HepG2 (cell line): ENCODE data around the gene DLL4. TPM values are rescaled to one million over a fixed set of nuclear protein-coding genes. Genes with fewer than 3 reads are reported as not detected.

ENCODE experiments used
- HMG20A ChIP-seq: IDR thresholded peaks from 2 replicates; pipeline ENCODE4 v1.6.1; 2016; ENCODE audit warnings: borderline replicate concordance
- NR2F6 ChIP-seq, 2 experiments: IDR thresholded peaks; 2 replicates each; pipeline ENCODE4 v1.6.1; 2016; ENCODE audit warnings: antibody characterized with exemption in 1 of 2, mild to moderate bottlenecking in 1 of 2
- PCBP2 ChIP-seq: fragments of 200-400 bp; formaldehyde crosslinking; optimal IDR thresholded peaks from 2 replicates; pipeline ENCODE3; 2018; ENCODE audit warnings: low read length, low read depth; ENCODE audit not compliant: poor library complexity, severe bottlenecking
- TBX2 ChIP-seq: sonication (generic); formaldehyde crosslinking; IDR thresholded peaks from 2 replicates; pipeline ENCODE4 v1.5.0; 2020; ENCODE audit warnings: missing genetic modification reagents, mild to moderate bottlenecking, borderline replicate concordance
- TCF12 ChIP-seq, 2 experiments: fragments of 450-650 bp in 1 of 2; sonication (generic) in 1 of 2; formaldehyde crosslinking in 1 of 2; IDR thresholded peaks; 2 replicates each; pipeline versions ENCODE4 v1.6.1 to v1.8.0; 2017 to 2022; ENCODE audit warnings: antibody characterized with exemption in 1 of 2, mild to moderate bottlenecking in 1 of 2, missing genetic modification reagents in 1 of 2, moderate library complexity in 1 of 2
- TMF1 ChIP-seq: sonication (generic); formaldehyde crosslinking; IDR thresholded peaks from 2 replicates; pipeline ENCODE4 v1.8.1; 2022; ENCODE audit warnings: low read depth, missing genetic modification reagents
- ZBTB20 ChIP-seq: sonication (generic); formaldehyde crosslinking; IDR thresholded peaks from 2 replicates; pipeline ENCODE4 v1.8.1; 2023; ENCODE audit warnings: missing genetic modification reagents, low read depth, mild to moderate bottlenecking, borderline replicate concordance
- ZIK1 ChIP-seq: sonication (generic); formaldehyde crosslinking; IDR thresholded peaks from 2 replicates; pipeline ENCODE4 v1.5.0; 2020; ENCODE audit warnings: mild to moderate bottlenecking, low read depth, missing genetic modification reagents, borderline replicate concordance
- ZNF138 ChIP-seq: sonication (generic); formaldehyde crosslinking; IDR thresholded peaks from 2 replicates; pipeline ENCODE4 v1.5.0; 2020; ENCODE audit warnings: mild to moderate bottlenecking, low read depth, missing genetic modification reagents
- ZNF253 ChIP-seq: sonication (generic); formaldehyde crosslinking; IDR thresholded peaks from 2 replicates; pipeline ENCODE4 v1.8.0; 2022; ENCODE audit warnings: mild to moderate bottlenecking, missing genetic modification reagents, borderline replicate concordance
- ZNF484 ChIP-seq: sonication (generic); formaldehyde crosslinking; IDR thresholded peaks from 2 replicates; pipeline ENCODE4 v1.5.1; 2020; ENCODE audit warnings: mild to moderate bottlenecking, low read depth, missing genetic modification reagents, borderline replicate concordance
- ZNF720 ChIP-seq: sonication (generic); formaldehyde crosslinking; IDR thresholded peaks from 2 replicates; pipeline ENCODE4 v1.4.0; 2020; ENCODE audit warnings: missing genetic modification reagents
- ZNF776 ChIP-seq: sonication (generic); formaldehyde crosslinking; IDR thresholded peaks from 2 replicates; pipeline ENCODE4 v1.4.0; 2020; ENCODE audit warnings: mild to moderate bottlenecking, missing genetic modification reagents
- polyA plus RNA-seq, 8 experiments: library from polyadenylated mRNA; depleted of rRNA in 3 of 8; stranded (reverse) in 7 of 8; unstranded in 1 of 8; fragments of >200 nt; fragmentation: Illumina TruSeq in 4 of 8; extraction: Trizol in 4 of 8; gene quantifications; 2 replicates each; pipeline versions ENCODE4 v1.2.1 to v1.2.3, GENCODE V29; 2011 to 2016; ENCODE audit warnings: low read depth in 4 of 8, missing spikeins in 1 of 8, mixed read lengths in 1 of 8; ENCODE audit not compliant: insufficient read depth in 1 of 8
- total RNA-seq, 5 experiments: library from RNA; depleted of rRNA; stranded (reverse); fragments of >200 nt; fragmentation: Illumina TruSeq; extraction: Trizol; gene quantifications; 2 replicates each; pipeline ENCODE4 v1.2.3, GENCODE V29; 2016; ENCODE audit warnings: low read depth in 1 of 5
- TF ChIP-seq, protein P1 (sequence below): sonication (generic); formaldehyde crosslinking; IDR thresholded peaks from 2 replicates; pipeline ENCODE4 v1.4.0; 2020; ENCODE audit warnings: missing genetic modification reagents
- TF ChIP-seq, protein P2 (sequence below): sonication (generic); formaldehyde crosslinking; IDR thresholded peaks from 2 replicates; pipeline ENCODE4 v1.4.0; 2020; ENCODE audit warnings: mild to moderate bottlenecking, missing genetic modification reagents
- TF ChIP-seq, protein P3 (sequence below): sonication (generic); formaldehyde crosslinking; IDR thresholded peaks from 2 replicates; pipeline ENCODE4 v1.5.0; 2020; ENCODE audit warnings: missing genetic modification reagents
- TF ChIP-seq, protein P4 (sequence below): sonication (generic); formaldehyde crosslinking; IDR thresholded peaks from 2 replicates; pipeline ENCODE4 v1.4.0; 2020; ENCODE audit warnings: missing genetic modification reagents
- TF ChIP-seq, protein P5 (sequence below): sonication (generic); formaldehyde crosslinking; IDR thresholded peaks from 2 replicates; pipeline ENCODE4 v1.5.0; 2020; ENCODE audit warnings: mild to moderate bottlenecking, missing genetic modification reagents

Gene DLL4
- total and polyA plus RNA-seq, 2 of the 13 experiments (the other 11 are each of a cell fraction or from before 2014, with no cell fraction given), result 0.20 to 0.25 TPM

DNA sequence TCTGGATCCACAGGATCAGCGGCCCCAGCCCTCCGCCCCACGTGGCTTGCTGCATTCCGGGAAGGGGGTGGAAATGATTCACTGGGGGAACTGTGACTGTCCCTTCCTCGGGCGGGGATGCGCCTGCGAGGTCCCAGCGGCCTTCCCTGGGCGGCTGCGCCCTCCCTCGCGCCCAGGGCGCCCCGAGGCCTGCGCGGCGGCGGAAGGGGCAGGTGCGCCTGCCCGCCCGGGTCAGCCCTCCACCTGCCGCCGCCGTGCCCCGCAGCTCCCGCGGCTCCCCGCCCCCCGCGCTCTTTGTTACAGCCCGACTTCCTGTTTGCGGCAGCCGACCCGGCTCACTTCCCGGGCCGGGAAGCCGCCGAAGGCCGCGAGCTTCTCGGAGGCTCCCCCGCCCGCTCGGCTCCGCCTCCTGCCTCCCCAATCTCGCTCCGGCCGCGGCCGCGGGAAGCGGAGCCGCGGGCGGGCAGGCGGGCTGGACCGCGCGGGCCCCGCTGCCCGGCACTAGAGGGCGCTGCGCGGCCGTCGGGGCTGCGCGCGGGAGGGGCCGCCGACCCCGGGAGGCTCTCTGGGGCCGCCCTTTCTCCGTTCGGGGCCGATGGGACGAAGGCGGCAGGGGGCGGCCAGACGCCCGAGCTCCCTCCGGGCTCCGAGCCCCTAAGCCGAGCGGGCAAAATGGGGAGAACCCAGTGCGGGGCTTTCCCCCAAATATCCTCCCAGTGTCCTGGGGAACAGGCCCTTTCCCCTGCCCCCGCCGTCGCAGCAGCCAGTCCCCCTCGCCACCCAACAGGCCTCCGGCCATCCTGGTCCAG lies 12.6 kb downstream of the DLL4 start (continued):
- TF ChIP-seq, protein P1, sequence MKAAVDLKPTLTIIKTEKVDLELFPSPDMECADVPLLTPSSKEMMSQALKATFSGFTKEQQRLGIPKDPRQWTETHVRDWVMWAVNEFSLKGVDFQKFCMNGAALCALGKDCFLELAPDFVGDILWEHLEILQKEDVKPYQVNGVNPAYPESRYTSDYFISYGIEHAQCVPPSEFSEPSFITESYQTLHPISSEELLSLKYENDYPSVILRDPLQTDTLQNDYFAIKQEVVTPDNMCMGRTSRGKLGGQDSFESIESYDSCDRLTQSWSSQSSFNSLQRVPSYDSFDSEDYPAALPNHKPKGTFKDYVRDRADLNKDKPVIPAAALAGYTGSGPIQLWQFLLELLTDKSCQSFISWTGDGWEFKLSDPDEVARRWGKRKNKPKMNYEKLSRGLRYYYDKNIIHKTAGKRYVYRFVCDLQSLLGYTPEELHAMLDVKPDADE (CRISPR knock-in tag), result no peak
- TF ChIP-seq ZNF253 (no peak; the same call in 1 of the 2 replicates), ZNF776 (peak; percentile 67; the same call in 1 of the 2 replicates), PCBP2 (no peak), ZNF484 (CRISPR knock-in tag) (no peak), ZBTB20 (CRISPR knock-in tag) (no peak), TBX2 (CRISPR knock-in tag) (no peak), TCF12 (IDR thresholded peaks at IDR 0.05) (no peak), TCF12 (CRISPR knock-in tag; IDR thresholded peaks at IDR 0.05) (no peak), ZNF138 (CRISPR knock-in tag) (peak; percentile 74; the same call in 1 of the 2 replicates), ZIK1 (CRISPR knock-in tag) (peak; percentile 69; the same call in 1 of the 2 replicates), ZNF720 (CRISPR knock-in tag) (no peak), TMF1 (CRISPR knock-in tag) (peak; percentile 77; the same call in 1 of the 2 replicates), HMG20A (CRISPR knock-in tag) (no peak), NR2F6 (IDR thresholded peaks at IDR 0.05) (no peak), NR2F6 (CRISPR knock-in tag; IDR thresholded peaks at IDR 0.05) (no peak)
- TF ChIP-seq, protein P2, sequence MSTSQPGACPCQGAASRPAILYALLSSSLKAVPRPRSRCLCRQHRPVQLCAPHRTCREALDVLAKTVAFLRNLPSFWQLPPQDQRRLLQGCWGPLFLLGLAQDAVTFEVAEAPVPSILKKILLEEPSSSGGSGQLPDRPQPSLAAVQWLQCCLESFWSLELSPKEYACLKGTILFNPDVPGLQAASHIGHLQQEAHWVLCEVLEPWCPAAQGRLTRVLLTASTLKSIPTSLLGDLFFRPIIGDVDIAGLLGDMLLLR (CRISPR knock-in tag), result peak; percentile 32; the same call in 1 of the 2 replicates
- TF ChIP-seq, protein P3, sequence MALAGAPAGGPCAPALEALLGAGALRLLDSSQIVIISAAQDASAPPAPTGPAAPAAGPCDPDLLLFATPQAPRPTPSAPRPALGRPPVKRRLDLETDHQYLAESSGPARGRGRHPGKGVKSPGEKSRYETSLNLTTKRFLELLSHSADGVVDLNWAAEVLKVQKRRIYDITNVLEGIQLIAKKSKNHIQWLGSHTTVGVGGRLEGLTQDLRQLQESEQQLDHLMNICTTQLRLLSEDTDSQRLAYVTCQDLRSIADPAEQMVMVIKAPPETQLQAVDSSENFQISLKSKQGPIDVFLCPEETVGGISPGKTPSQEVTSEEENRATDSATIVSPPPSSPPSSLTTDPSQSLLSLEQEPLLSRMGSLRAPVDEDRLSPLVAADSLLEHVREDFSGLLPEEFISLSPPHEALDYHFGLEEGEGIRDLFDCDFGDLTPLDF (CRISPR knock-in tag), result no peak
- TF ChIP-seq, protein P4, sequence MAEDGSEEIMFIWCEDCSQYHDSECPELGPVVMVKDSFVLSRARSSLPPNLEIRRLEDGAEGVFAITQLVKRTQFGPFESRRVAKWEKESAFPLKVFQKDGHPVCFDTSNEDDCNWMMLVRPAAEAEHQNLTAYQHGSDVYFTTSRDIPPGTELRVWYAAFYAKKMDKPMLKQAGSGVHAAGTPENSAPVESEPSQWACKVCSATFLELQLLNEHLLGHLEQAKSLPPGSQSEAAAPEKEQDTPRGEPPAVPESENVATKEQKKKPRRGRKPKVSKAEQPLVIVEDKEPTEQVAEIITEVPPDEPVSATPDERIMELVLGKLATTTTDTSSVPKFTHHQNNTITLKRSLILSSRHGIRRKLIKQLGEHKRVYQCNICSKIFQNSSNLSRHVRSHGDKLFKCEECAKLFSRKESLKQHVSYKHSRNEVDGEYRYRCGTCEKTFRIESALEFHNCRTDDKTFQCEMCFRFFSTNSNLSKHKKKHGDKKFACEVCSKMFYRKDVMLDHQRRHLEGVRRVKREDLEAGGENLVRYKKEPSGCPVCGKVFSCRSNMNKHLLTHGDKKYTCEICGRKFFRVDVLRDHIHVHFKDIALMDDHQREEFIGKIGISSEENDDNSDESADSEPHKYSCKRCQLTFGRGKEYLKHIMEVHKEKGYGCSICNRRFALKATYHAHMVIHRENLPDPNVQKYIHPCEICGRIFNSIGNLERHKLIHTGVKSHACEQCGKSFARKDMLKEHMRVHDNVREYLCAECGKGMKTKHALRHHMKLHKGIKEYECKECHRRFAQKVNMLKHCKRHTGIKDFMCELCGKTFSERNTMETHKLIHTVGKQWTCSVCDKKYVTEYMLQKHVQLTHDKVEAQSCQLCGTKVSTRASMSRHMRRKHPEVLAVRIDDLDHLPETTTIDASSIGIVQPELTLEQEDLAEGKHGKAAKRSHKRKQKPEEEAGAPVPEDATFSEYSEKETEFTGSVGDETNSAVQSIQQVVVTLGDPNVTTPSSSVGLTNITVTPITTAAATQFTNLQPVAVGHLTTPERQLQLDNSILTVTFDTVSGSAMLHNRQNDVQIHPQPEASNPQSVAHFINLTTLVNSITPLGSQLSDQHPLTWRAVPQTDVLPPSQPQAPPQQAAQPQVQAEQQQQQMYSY (CRISPR knock-in tag), result no peak
- TF ChIP-seq, protein P5, sequence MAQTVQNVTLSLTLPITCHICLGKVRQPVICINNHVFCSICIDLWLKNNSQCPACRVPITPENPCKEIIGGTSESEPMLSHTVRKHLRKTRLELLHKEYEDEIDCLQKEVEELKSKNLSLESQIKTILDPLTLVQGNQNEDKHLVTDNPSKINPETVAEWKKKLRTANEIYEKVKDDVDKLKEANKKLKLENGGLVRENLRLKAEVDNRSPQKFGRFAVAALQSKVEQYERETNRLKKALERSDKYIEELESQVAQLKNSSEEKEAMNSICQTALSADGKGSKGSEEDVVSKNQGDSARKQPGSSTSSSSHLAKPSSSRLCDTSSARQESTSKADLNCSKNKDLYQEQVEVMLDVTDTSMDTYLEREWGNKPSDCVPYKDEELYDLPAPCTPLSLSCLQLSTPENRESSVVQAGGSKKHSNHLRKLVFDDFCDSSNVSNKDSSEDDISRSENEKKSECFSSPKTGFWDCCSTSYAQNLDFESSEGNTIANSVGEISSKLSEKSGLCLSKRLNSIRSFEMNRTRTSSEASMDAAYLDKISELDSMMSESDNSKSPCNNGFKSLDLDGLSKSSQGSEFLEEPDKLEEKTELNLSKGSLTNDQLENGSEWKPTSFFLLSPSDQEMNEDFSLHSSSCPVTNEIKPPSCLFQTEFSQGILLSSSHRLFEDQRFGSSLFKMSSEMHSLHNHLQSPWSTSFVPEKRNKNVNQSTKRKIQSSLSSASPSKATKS (CRISPR knock-in tag), result no peak
